Activated CD4-positive, alpha-beta T cell treated with anti-CD3 and anti-CD28 coated beads, Interleukin-10, Interleukin-2, amounts not matched to agents 100 ng/mL and 50 ng/mL, durations not matched to agents 16 hours and 8 hours (primary cell): Measurements from ENCODE around the gene CXorf66.
"Not testable (repeated sequence)": the region's sequence is repeated elsewhere in the genome, so short reads cannot be mapped to it uniquely, and the experiment has no call there.

Source experiments
- DNase-seq: peaks from one replicate; pipeline ENCODE4 v3.0.0-alpha.2; 2020

Gene CXorf66, protein sequence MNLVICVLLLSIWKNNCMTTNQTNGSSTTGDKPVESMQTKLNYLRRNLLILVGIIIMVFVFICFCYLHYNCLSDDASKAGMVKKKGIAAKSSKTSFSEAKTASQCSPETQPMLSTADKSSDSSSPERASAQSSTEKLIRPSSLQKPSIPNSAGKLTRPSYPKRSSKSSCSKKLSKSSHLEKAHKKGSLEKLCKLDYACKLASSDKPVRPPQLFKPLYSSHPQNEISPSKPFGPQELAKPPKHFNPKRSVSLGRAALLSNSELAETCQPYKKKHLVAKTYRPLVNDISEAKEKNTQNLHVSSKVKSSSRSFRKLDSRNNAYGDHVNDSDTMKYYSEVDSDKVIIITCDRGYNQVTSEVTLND

GRCh38 chrX:139965421-139965820, at the start of gene CXorf66:
Gene CXorf66 (minus strand): TSS chrX:139965521. CDS start chrX:139965496, 25 bp downstream.
- DNase-seq: no peak

DNA sequence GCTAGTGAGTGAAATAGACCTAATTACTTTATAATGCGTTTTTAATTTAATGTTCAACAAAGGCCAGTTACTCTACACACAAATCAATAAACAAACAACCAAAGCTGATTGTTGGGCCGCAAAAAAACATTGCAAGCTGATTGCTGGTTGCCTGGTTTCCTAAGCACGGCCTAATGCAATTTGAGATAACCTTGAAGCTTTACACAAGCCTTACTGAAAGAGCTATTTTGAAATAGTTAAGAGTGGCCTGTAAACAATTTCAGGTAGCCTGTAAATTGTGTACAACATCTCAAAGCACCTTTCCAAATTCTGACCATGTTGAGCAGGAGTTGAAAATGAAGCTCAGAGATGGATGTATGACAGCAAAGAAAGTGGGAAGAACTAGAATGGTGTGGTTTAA, 17.5 kb upstream of the CXorf66 start:
- no peak for DNase-seq

GRCh38 chrX:139974471-139974870, 9.2 kb upstream of the CXorf66 start:
- no peak for DNase-seq

GRCh38 chrX:139972629-139973624, 7.6 kb upstream of the CXorf66 start:
- DNase-seq: no peak

- no peak for DNase-seq
These were observed 6.8 kb upstream of the CXorf66 start for GRCh38 chrX:139972113-139972512.

DNA sequence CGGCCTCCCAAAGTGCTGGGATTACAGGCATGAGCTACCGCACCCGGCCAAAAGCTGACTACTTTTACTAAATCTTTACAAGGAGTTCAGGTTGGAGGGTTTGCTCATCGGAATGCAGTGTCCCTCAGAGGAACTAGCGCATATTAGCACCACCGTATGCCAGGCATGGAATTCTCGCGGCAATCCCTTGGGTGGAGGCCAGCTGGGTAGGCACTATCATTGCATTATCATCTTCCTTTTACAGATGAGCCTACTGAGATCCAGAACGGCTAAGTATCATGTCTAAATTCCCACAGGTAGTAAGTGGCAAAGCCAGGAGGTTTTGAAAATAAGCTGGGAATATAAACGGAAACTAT, 6.1 kb upstream of the CXorf66 start:
- no peak for DNase-seq

- no peak for DNase-seq
These were observed 4.0 kb upstream of the CXorf66 start for GRCh38 chrX:139969286-139969685.

GRCh38 chrX:139967750-139968149, 2.4 kb upstream of the CXorf66 start:
- no peak for DNase-seq

GRCh38 chrX:139967300-139967699, 2.0 kb upstream of the CXorf66 start:
- DNase-seq: peak; percentile 13

DNA sequence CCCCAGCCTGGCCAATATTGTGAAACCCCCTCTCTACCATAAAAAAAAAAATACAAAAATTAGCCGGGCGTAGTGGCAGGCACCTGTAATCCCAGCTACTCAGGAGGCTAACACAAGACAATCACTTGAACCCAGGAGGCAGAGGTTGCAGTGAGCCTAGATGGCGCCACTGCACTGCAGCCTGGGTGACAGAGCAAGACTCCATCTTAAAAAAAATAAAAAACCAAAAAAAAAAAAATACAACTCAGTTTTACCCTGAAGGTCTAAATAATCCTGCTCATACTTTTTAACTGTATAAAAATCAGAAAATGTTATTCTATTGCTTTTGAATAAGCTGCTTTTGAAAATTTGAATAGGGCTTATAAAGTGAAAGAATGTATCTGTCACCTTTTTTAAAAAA, 838 bp upstream of the CXorf66 start:
- peak; percentile 8 for DNase-seq

- not testable (repeated sequence) for DNase-seq
These were observed 4.2 kb downstream of the CXorf66 start for GRCh38 chrX:139961091-139961490.

DNA sequence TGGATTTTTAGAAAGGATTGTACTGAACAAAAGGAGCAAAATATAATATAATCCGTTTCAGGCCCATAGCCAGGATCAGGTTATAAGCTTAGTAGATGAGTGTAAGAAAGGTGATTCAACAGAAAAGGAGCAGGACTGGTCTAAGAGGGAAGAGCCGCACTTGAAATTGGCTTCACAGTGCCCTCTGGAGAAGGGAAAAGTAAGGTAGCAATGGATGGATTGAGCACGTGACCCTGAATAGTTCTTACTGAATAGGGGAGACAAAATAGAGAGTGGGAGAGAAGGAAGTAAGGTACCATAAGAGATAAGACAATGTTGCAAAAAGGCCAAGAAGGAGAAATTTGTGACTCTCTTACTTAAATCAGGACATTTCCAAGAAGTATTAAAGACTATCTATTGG, 15.6 kb downstream of the CXorf66 start:
- no peak for DNase-seq

- DNase-seq: no peak
These were observed 20.2 kb downstream of the CXorf66 start for GRCh38 chrX:139945075-139945474.

GRCh38 chrX:139936259-139936658, 29.1 kb downstream of the CXorf66 start:
- DNase-seq: peak; percentile 3

DNA sequence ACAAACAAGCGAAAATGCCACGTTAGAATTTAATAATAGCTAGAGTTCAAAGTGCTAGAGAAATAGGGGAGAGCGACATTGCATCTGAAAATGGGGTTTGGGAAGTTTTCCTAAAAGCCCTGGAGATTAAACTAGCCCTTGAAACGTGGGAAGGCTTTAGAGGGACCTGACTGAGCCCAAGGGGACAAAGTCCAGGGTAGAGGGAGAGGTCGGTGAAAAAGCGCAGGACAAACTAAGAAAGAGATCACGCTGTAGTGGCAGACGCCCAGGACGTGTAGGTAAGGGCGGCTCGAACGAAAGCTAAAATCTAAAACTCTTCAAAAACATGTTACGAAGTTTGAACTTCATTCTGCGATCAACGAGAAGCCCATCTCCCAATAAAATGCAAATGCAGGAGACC, 31.4 kb downstream of the CXorf66 start:
- DNase-seq: no peak

GRCh38 chrX:139932901-139933796, 32.2 kb downstream of the CXorf66 start, which contains the start of gene ATP11C:
Gene ATP11C (minus strand): TSS chrX:139933053. CDS start chrX:139932042, 1,011 bp downstream.
- peak; percentile 86 for DNase-seq

GRCh38 chrX:139932073-139932900, 33.0 kb downstream of the CXorf66 start:
- DNase-seq: peak; percentile 22

DNA sequence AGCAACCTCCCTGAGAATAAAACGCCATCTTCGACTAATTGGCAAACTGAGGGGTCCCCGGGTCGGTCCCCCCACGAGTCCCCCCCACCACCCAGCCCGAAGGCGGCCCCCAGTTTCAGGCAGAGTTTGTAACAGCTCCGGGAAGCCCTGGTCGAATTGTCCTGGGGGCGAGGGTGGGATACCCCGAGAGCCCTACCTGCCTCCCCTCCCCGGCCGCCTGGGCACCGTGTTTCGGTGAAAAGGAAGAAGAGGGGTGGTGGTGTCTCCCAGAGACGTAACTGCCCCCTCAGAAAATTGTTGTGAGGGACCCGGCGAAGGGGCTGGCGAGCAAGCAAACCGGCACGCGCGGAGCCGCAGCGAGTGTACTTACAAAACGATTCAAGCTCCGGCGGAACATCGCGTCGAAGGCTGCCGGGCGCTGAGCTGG, 33.7 kb downstream of the CXorf66 start:
- DNase-seq: no peak

GRCh38 chrX:139930916-139931645, 34.2 kb downstream of the CXorf66 start:
- DNase-seq: no peak

GRCh38 chrX:139930401-139930800, 34.9 kb downstream of the CXorf66 start:
- peak; percentile 69 for DNase-seq

GRCh38 chrX:139929876-139930275, 35.4 kb downstream of the CXorf66 start:
- peak; percentile 14 for DNase-seq
